Right lobe of liver (tissue), 6 donors: Measurements from ENCODE around the gene KLF11. TPM values are rescaled to one million over a fixed set of nuclear protein-coding genes. Genes with fewer than 3 reads are reported as not detected.

Source experiments
- ATAC-seq, 4 donors: fragments of 200-7000 bp; cut with Tn5 transposase; one replicate each; pipeline ENCODE4 v1.9.1; 2020; ENCODE audit warnings: mild to moderate bottlenecking in 4 of 4, moderate library complexity in 4 of 4
- DNase-seq, 3 donors: peaks; one replicate each; pipeline ENCODE4 v3.0.0-alpha.2; 2020
- H3K27ac ChIP-seq, 3 donors: fragments of 200-600 bp; one replicate each; pipeline ENCODE4 v1.8.0; 2022
- H3K27me3 ChIP-seq, 2 donors: fragments of 200-600 bp; one replicate each; pipeline ENCODE4 v1.8.0; 2022
- H3K36me3 ChIP-seq, 4 donors: fragments of 200-600 bp; sonication (generic) in 1 of 4; one replicate each; pipeline versions ENCODE4 v1.5.1 to v1.8.0; 2017 to 2022; ENCODE audit warnings: control low read depth in 1 of 4
- H3K4me1 ChIP-seq, 4 donors: fragments of 200-600 bp; sonication (generic) in 1 of 4; one replicate each; pipeline versions ENCODE4 v1.5.1 to v1.8.0; 2017 to 2022; ENCODE audit warnings: control low read depth in 1 of 4
- H3K4me3 ChIP-seq, 3 donors: fragments of 200-600 bp; one replicate each; pipeline ENCODE4 v1.8.0; 2022
- H3K9me3 ChIP-seq, 4 donors: fragments of 200-600 bp; sonication (generic) in 1 of 4; one replicate each; pipeline versions ENCODE4 v1.5.1 to v1.8.0; 2017 to 2022; ENCODE audit warnings: control low read depth in 1 of 4
- POLR2A ChIP-seq: fragments of 450-650 bp; IDR thresholded peaks from one replicate; pipeline ENCODE4 v1.6.1; 2017; ENCODE audit warnings: antibody characterized with exemption, mild to moderate bottlenecking
- WGBS: methylation state at CpG from one replicate; pipeline ENCODE4 v1.1.6; 2018; ENCODE audit warnings: low coverage, low lambda C conversion rate; ENCODE audit not compliant: insufficient coverage; ENCODE audit errors: missing lambda C conversion rate; 5-methylcytosine and 5-hydroxymethylcytosine counted together
- intact Hi-C, 2 donors: fragments of 100-400 bp; cut with DNase I; formaldehyde crosslinking; loops; one replicate each; pipeline versions ENCODE4 v1.11.2 to v1.14.1; 2022
- total RNA-seq, 6 experiments: library from RNA; depleted of rRNA in 2 of 6; stranded (reverse); fragments of >200 nt in 2 of 6; fragmentation: NEBNext Ultra II Directional in 3 of 6; extraction: Animal tissue kit (Norgen Biotek cat#: 25700) in 3 of 6; gene quantifications; one replicate each; pipeline versions ENCODE4 v1.1.0 to v1.2.4, GENCODE V29; 2016 to 2023
- TF ChIP-seq, protein P1 (sequence below), 4 donors: fragments of 200-600 bp in 3 of 4; fragments of 450-650 bp in 1 of 4; IDR thresholded peaks; one replicate each; pipeline versions ENCODE4 v1.5.1 to v1.8.0; 2016 to 2022; ENCODE audit warnings: antibody characterized with exemption in 4 of 4, mild to moderate bottlenecking in 2 of 4
- donor health status: DM: no; HTN: yes; CAD: no.
- donor health status: DM: no; HTN: no; CAD: no.
- donor health status: DM: no; HTN: no; CAD: no.
- donor health status: DM: no; HTN: yes; CAD: no.
- donor health status: DM: no; HTN: yes; CAD: no.

Gene KLF11
- total RNA-seq, 6 experiments from 2014 or later = 10.9 to 40.1 (median 27.8) TPM

DNA sequence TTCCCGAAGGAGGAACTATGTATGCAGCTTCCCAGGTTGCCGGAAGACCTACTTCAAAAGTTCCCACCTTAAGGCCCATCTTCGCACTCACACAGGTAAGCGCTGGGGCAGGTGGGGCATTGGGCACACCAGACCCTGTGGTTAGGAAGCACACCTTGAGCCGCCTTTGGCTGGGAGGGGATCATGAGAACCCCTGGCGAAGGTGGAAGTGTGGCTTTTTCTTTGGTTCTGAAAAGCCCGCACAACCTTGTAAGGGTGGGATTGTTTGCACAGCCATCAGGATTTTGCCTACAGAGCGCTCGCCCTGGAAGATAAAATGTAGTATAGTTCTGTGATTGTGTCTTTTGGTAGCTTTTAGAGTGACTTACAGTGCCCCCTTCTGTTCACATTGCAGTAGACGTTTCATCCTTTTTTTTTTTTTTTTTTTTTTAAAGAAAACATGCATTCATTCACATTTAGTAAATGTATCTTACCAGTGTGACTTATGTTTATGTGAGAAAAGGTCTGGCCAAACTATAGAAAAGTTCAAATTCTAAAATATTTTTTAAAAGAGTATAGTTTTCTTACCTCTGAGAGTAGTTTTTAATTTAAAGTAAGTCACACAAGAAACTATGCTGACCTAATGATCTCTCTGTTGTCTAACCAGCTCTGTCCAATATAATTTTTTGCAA is 5.3 kb downstream of the KLF11 start:
- 21% methylated on average over 6 of the region's 10 CpGs for WGBS
- Histone ChIP-seq H3K27ac (peak overlapping the region in 1 of 3 donors; percentile 94), H3K4me1 (peaks cover 0 to 45% (median 13%) of the 10 kb centered on the region in 4 donors), H3K4me3 (peak overlapping the region in 1 of 3 donors; percentile 85), H3K36me3 (peaks cover 3 to 51% (median 36%) of the 10 kb centered on the region in 4 donors), H3K27me3 (no peaks in the 10 kb centered on the region), H3K9me3 (no peaks in the 10 kb centered on the region)
- peak in 1 of 4 donors; percentile 17 for ATAC-seq
- TF ChIP-seq POLR2A = no peak
- TF ChIP-seq, protein P1, sequence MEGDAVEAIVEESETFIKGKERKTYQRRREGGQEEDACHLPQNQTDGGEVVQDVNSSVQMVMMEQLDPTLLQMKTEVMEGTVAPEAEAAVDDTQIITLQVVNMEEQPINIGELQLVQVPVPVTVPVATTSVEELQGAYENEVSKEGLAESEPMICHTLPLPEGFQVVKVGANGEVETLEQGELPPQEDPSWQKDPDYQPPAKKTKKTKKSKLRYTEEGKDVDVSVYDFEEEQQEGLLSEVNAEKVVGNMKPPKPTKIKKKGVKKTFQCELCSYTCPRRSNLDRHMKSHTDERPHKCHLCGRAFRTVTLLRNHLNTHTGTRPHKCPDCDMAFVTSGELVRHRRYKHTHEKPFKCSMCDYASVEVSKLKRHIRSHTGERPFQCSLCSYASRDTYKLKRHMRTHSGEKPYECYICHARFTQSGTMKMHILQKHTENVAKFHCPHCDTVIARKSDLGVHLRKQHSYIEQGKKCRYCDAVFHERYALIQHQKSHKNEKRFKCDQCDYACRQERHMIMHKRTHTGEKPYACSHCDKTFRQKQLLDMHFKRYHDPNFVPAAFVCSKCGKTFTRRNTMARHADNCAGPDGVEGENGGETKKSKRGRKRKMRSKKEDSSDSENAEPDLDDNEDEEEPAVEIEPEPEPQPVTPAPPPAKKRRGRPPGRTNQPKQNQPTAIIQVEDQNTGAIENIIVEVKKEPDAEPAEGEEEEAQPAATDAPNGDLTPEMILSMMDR (IDR thresholded peaks at IDR 0.05) = peak; percentile 39 to 66 (median 56)
- intact Hi-C loops = loop anchor here (5.0 kb wide), 1 partner anchor 61 kb away; no protein-coding TSS in a partner anchor
- DNase-seq = peak in 1 of 3 donors; percentile 54

DNA sequence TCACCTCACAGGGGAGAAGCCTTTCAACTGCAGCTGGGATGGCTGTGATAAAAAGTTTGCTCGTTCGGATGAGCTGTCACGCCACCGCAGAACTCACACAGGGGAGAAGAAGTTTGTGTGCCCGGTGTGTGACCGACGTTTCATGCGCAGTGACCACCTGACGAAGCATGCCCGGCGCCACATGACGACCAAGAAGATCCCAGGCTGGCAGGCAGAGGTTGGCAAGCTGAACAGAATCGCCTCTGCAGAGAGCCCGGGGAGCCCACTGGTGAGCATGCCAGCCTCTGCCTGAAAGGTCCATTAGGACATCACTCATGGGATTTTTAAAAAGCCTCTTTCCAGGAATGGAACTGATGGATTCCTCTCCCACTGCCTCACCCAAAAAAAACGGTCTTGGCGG is 8.9 kb downstream of the KLF11 start:
- DNase-seq (peak in 2 of 3 donors; percentile 4 to 49), ATAC-seq (no peak)
- H3K36me3 ChIP-seq = peaks cover 3 to 60% (median 42%) of the 10 kb centered on the region in 4 donors
- no peaks in the 10 kb centered on the region for H3K9me3 ChIP-seq
- no peak overlapping the region for H3K27ac ChIP-seq
- intact Hi-C loops = loop anchor here (5.0 to 10.0 kb wide), 2 partner anchors 247 to 385 kb away; no protein-coding TSS in a partner anchor
- H3K4me1 ChIP-seq = peaks cover 0 to 26% (median 13%) of the 10 kb centered on the region in 4 donors
- H3K27me3 ChIP-seq = no peaks in the 10 kb centered on the region
- H3K4me3 ChIP-seq = no peak overlapping the region
- WGBS = 89% methylated on average over 16 of the region's 16 CpGs
- no peak for TF ChIP-seq POLR2A
- TF ChIP-seq, protein P1 (IDR thresholded peaks at IDR 0.05) = no peak

DNA sequence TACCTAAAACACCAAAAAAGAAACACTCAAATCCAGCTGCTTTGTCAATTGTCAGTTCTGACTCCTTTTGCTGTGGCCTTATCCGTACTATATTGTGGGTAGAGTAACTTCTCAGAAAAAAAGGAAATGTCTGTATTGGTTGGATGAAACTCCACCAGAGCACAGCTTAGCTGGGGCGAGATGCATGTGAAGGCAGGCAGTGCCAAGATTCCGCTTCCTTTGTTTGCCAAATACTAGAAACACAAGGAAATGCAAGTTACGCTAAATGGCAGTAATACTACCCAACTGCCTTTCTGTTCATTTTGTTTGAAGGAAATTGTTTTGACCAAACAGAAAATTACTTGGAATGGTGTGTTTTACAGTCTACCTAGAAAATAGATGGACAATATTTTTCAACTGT is 10.0 kb downstream of the KLF11 start:
- WGBS = 61% methylated on average over 4 of the region's 4 CpGs
- Histone ChIP-seq H3K27ac (no peak overlapping the region), H3K27me3 (no peaks in the 10 kb centered on the region), H3K4me3 (no peak overlapping the region), H3K4me1 (peaks cover 0 to 14% (median 7%) of the 10 kb centered on the region in 4 donors), H3K9me3 (no peaks in the 10 kb centered on the region), H3K36me3 (peaks cover under 1 to 51% (median 34%) of the 10 kb centered on the region in 4 donors)
- intact Hi-C loops = loop anchor here (5.0 to 10.0 kb wide), 2 partner anchors 249 to 384 kb away; no protein-coding TSS in a partner anchor
- no peak for ATAC-seq
- TF ChIP-seq POLR2A = no peak
- TF ChIP-seq, protein P1 (IDR thresholded peaks at IDR 0.05) = no peak
- DNase-seq = peak in 2 of 3 donors; percentile 5 to 12

DNA sequence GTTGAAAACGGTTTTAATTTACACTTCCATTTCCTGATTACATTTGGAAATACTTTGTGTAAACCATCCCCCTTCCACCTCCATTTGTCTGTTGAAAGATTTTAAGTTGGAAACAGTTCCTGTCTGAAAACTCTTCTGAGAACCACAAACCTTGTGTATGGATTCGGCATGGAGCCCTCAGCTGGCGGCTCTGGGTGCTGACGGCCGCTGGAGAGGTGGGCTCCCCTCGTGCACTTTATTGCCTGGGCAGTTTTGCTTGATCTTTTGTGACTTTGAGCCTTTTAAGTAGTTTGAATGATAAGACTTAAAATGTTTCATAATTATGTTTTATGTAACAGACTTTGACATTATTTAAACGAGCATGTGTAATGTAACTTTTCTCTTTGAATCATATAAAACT is 11.1 kb downstream of the KLF11 start:
- WGBS = 67% methylated on average over 7 of the region's 7 CpGs
- Histone ChIP-seq H3K36me3 (peaks cover 0 to 45% (median 31%) of the 10 kb centered on the region in 4 donors), H3K4me3 (no peak overlapping the region), H3K27ac (no peak overlapping the region), H3K27me3 (no peaks in the 10 kb centered on the region), H3K4me1 (peaks cover 0 to 6% (median 2%) of the 10 kb centered on the region in 4 donors), H3K9me3 (no peaks in the 10 kb centered on the region)
- DNase-seq = peak in 2 of 3 donors; percentile 3 to 29
- TF ChIP-seq, protein P1 (IDR thresholded peaks at IDR 0.05) = no peak
- no peak for TF ChIP-seq POLR2A
- no peak for ATAC-seq
- intact Hi-C loops = loop anchor here (5.0 to 10.0 kb wide), 2 partner anchors 250 to 383 kb away; no protein-coding TSS in a partner anchor
